ENCODE measurements around the gene MESP1. TPM values are rescaled to one million over a fixed set of nuclear protein-coding genes. Genes with fewer than 3 reads are reported as not detected.

MESP1 gene
- total RNA-seq (1 to 10 TPM in 1 of 5 experiments, under 1 TPM in 2, not detected in 2; 0.38 to 1.2 (median 0.50) TPM), polyA plus RNA-seq (under 1 TPM; 0.17 to 0.38 TPM), total RNA-seq (not detected)

- CTCF ChIA-PET: interaction anchor here (0.6 kb wide), 1 partner anchor 332 kb away, joined by 5 read pairs; no protein-coding TSS in a partner anchor
- ATAC-seq (peak; percentile 94), DNase-seq (peak; percentile 71 to 89 (median 82))
- POLR2A ChIA-PET: no interaction called here
- H3K4me1 ChIP-seq (ENCODE audit: control insufficient read depth in 2 of 2, insufficient read depth in 2 of 2, low read length in 2 of 2): no peaks in the 10 kb centered on the region
- H3K4me1 Mint-ChIP-seq: peaks cover 0 to 8% (median 3%) of the 10 kb centered on the region in 7 donors
- H3K36me3 ChIP-seq (ENCODE audit: control insufficient read depth in 2 of 3, insufficient read depth in 3 of 3, low read length in 3 of 3): no peaks in the 10 kb centered on the region
- H3K9me3 Mint-ChIP-seq: no peaks in the 10 kb centered on the region
- H3K27ac ChIP-seq (ENCODE audit: low read depth, low read length): peak within 1 kb of the TSS; percentile 31
- no peaks in the 10 kb centered on the region for H3K27me3 ChIP-seq (ENCODE audit: control insufficient read depth in 2 of 2, insufficient read depth in 2 of 2, low read length in 2 of 2)
- H3K27me3 Mint-ChIP-seq: peaks cover 0 to 50% (median 15%) of the 10 kb centered on the region in 5 donors
- intact Hi-C loops (cut with micrococcal nuclease): loop anchor here (2.0 to 5.0 kb wide), 3 partner anchors 141 to 346 kb away; partner anchors contain the start of genes AP3S2 (in 1 of the 2) and TICRR (in 1 of the 2)
- H3K9me3 ChIP-seq (ENCODE audit: control insufficient read depth in 2 of 3, low read length in 3 of 3): no peaks in the 10 kb centered on the region
- H3K27ac Mint-ChIP-seq: peak within 1 kb of the TSS in 3 of 9 donors; percentile 25 to 63 (median 53)
- H3K4me3 ChIP-seq (ENCODE audit: low read length): peak within 1 kb of the TSS; percentile 64
- H3K36me3 Mint-ChIP-seq: no peaks in the 10 kb centered on the region
- H3K4me3 Mint-ChIP-seq: peak within 1 kb of the TSS; percentile 63 to 83 (median 77)
Measured at GRCh38 chr15:89750560-89751542, at the start of gene MESP1. Gene MESP1 (minus strand): TSS chr15:89751249. CDS start chr15:89751231, 18 bp downstream.

- H3K27ac ChIP-seq (ENCODE audit: low read depth, low read length): no peak overlapping the region
- H3K9me3 ChIP-seq (ENCODE audit: control insufficient read depth in 2 of 3, low read length in 3 of 3): peaks cover 0 to 3% (median 0%) of the 10 kb centered on the region in 3 experiments
- no peak overlapping the region for H3K4me3 ChIP-seq (ENCODE audit: low read length)
- ATAC-seq: no peak
- Mint-ChIP-seq H3K4me1 (peaks cover 0 to 3% (median 0%) of the 10 kb centered on the region in 7 donors), H3K27ac (peak overlapping the region in 1 of 9 donors; percentile 63), H3K9me3 (peaks cover 0 to 23% (median 9%) of the 10 kb centered on the region in 11 donors), H3K4me3 (no peak overlapping the region), H3K27me3 (peaks cover 0 to 13% (median 5%) of the 10 kb centered on the region in 5 donors), H3K36me3 (peaks cover 0 to 3% (median 0%) of the 10 kb centered on the region in 5 donors)
- ChIA-PET POLR2A (no interaction called here), CTCF (no interaction called here)
- intact Hi-C loops (cut with micrococcal nuclease): no loop called here
- H3K27me3 ChIP-seq (ENCODE audit: control insufficient read depth in 2 of 2, insufficient read depth in 2 of 2, low read length in 2 of 2): no peaks in the 10 kb centered on the region
- no peaks in the 10 kb centered on the region for H3K4me1 ChIP-seq (ENCODE audit: control insufficient read depth in 2 of 2, insufficient read depth in 2 of 2, low read length in 2 of 2)
- DNase-seq: no peak
- H3K36me3 ChIP-seq (ENCODE audit: control insufficient read depth in 2 of 3, insufficient read depth in 3 of 3, low read length in 3 of 3): no peaks in the 10 kb centered on the region
Measured at GRCh38 chr15:89799918-89800498, 49.0 kb upstream of the MESP1 start.

- H3K36me3 ChIP-seq (ENCODE audit: control insufficient read depth in 2 of 3, insufficient read depth in 3 of 3, low read length in 3 of 3): no peaks in the 10 kb centered on the region
- POLR2A ChIA-PET: no interaction called here
- H3K36me3 Mint-ChIP-seq: peaks cover 0 to 3% (median 0%) of the 10 kb centered on the region in 5 donors
- no peak overlapping the region for H3K27ac ChIP-seq (ENCODE audit: low read depth, low read length)
- H3K27ac Mint-ChIP-seq: no peak overlapping the region
- no peaks in the 10 kb centered on the region for H3K4me1 ChIP-seq (ENCODE audit: control insufficient read depth in 2 of 2, insufficient read depth in 2 of 2, low read length in 2 of 2)
- peaks cover 0 to 29% (median 9%) of the 10 kb centered on the region in 11 donors for H3K9me3 Mint-ChIP-seq
- H3K27me3 ChIP-seq (ENCODE audit: control insufficient read depth in 2 of 2, insufficient read depth in 2 of 2, low read length in 2 of 2): no peaks in the 10 kb centered on the region
- no peak overlapping the region for H3K4me3 Mint-ChIP-seq
- peaks cover 0 to 13% (median 7%) of the 10 kb centered on the region in 5 donors for H3K27me3 Mint-ChIP-seq
- ATAC-seq (no peak), DNase-seq (no peak)
- H3K9me3 ChIP-seq (ENCODE audit: control insufficient read depth in 2 of 3, low read length in 3 of 3): peaks cover 0 to 3% (median 0%) of the 10 kb centered on the region in 3 experiments
- no peak overlapping the region for H3K4me3 ChIP-seq (ENCODE audit: low read length)
- CTCF ChIA-PET: no interaction called here
- intact Hi-C loops (cut with micrococcal nuclease): no loop called here
- peaks cover 0 to 3% (median 0%) of the 10 kb centered on the region in 7 donors for H3K4me1 Mint-ChIP-seq
Measured at GRCh38 chr15:89799011-89799911, 48.2 kb upstream of the MESP1 start.

GRCh38 chr15:89797678-89798201 lies 46.7 kb upstream of the MESP1 start:
- ATAC-seq (no peak), DNase-seq (no peak)
- H3K9me3 Mint-ChIP-seq: peaks cover 0 to 29% (median 9%) of the 10 kb centered on the region in 11 donors
- intact Hi-C loops (cut with micrococcal nuclease): no loop called here
- Histone ChIP-seq H3K36me3 (ENCODE audit: control insufficient read depth in 2 of 3, insufficient read depth in 3 of 3, low read length in 3 of 3) (no peaks in the 10 kb centered on the region), H3K9me3 (ENCODE audit: control insufficient read depth in 2 of 3, low read length in 3 of 3) (peaks cover 0 to 3% (median 0%) of the 10 kb centered on the region in 3 experiments), H3K4me3 (ENCODE audit: low read length) (no peak overlapping the region), H3K27me3 (ENCODE audit: control insufficient read depth in 2 of 2, insufficient read depth in 2 of 2, low read length in 2 of 2) (no peaks in the 10 kb centered on the region), H3K4me1 (ENCODE audit: control insufficient read depth in 2 of 2, insufficient read depth in 2 of 2, low read length in 2 of 2) (no peaks in the 10 kb centered on the region), H3K27ac (ENCODE audit: low read depth, low read length) (no peak overlapping the region)
- POLR2A ChIA-PET: no interaction called here
- H3K4me3 Mint-ChIP-seq: no peak overlapping the region
- no peak overlapping the region for H3K27ac Mint-ChIP-seq
- peaks cover 0 to 13% (median 9%) of the 10 kb centered on the region in 5 donors for H3K27me3 Mint-ChIP-seq
- CTCF ChIA-PET: no interaction called here
- H3K36me3 Mint-ChIP-seq: peaks cover 0 to 3% (median 0%) of the 10 kb centered on the region in 5 donors
- peaks cover 0 to 3% (median 0%) of the 10 kb centered on the region in 7 donors for H3K4me1 Mint-ChIP-seq

- DNase-seq (no peak), ATAC-seq (no peak)
- Histone ChIP-seq H3K27me3 (ENCODE audit: control insufficient read depth in 2 of 2, insufficient read depth in 2 of 2, low read length in 2 of 2) (no peaks in the 10 kb centered on the region), H3K4me3 (ENCODE audit: low read length) (no peak overlapping the region), H3K9me3 (ENCODE audit: control insufficient read depth in 2 of 3, low read length in 3 of 3) (peaks cover 0 to 3% (median 0%) of the 10 kb centered on the region in 3 experiments), H3K36me3 (ENCODE audit: control insufficient read depth in 2 of 3, insufficient read depth in 3 of 3, low read length in 3 of 3) (no peaks in the 10 kb centered on the region), H3K4me1 (ENCODE audit: control insufficient read depth in 2 of 2, insufficient read depth in 2 of 2, low read length in 2 of 2) (no peaks in the 10 kb centered on the region), H3K27ac (ENCODE audit: low read depth, low read length) (no peak overlapping the region)
- intact Hi-C loops (cut with micrococcal nuclease): no loop called here
- Mint-ChIP-seq H3K9me3 (peaks cover 0 to 29% (median 9%) of the 10 kb centered on the region in 11 donors), H3K27ac (no peak overlapping the region), H3K36me3 (peaks cover 0 to 3% (median 0%) of the 10 kb centered on the region in 5 donors), H3K4me3 (no peak overlapping the region), H3K27me3 (peaks cover 0 to 9% (median 5%) of the 10 kb centered on the region in 5 donors), H3K4me1 (peaks cover 0 to 2% (median 0%) of the 10 kb centered on the region in 7 donors)
- ChIA-PET CTCF (no interaction called here), POLR2A (no interaction called here)
Measured at GRCh38 chr15:89795996-89796395, 44.9 kb upstream of the MESP1 start.
